Fibroblast of peridontal ligament (primary cell): ENCODE measurements around the gene PPP1R8.
"Not testable (repeated sequence)": the region's sequence is repeated elsewhere in the genome, so short reads cannot be mapped to it uniquely, and the experiment has no call there.

Source experiments
- DNase-seq: peaks from one replicate; pipeline ENCODE4 v3.0.0-alpha.2; 2010; ENCODE audit errors: extremely low read depth

PPP1R8 gene

DNA sequence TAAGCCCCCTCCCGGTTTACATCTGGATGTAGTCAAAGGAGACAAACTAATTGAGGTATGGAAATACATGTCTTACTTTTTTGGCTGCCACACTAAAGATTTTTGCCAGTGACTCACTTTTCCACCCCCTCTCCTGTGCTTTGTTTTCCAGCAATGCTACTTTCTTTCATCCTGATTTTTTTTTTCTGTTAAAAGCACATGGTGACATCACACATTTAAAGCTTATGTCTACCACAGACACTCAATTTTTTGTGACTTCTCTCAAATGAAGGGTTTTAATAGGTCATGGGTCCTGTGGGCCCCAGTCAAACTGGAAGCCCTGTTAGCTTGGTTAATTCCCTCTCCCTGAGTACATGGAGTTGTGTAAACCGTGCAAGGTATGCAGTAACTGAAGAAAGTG, 2.2 kb downstream of the PPP1R8 start:
- DNase-seq = peak; percentile 21

DNA sequence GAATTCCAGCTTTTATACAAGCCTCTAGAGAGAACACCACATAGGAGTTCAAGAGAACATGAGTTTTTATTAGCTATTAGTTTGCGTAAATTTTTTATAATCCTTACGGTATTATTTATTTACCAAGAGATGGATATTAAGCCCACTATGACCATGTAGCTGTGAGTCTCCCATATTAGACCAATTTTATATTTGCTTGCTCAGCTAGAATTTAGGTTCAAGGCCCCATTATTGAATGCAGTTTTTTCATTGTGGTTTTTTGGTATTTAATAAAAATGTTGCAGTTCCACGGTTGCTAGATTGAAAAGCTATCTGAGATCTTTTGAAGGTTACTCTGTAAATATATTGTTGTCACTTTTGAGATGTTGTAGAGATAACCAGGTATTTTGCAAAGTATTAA, 2.9 kb downstream of the PPP1R8 start:
- no peak for DNase-seq

DNA sequence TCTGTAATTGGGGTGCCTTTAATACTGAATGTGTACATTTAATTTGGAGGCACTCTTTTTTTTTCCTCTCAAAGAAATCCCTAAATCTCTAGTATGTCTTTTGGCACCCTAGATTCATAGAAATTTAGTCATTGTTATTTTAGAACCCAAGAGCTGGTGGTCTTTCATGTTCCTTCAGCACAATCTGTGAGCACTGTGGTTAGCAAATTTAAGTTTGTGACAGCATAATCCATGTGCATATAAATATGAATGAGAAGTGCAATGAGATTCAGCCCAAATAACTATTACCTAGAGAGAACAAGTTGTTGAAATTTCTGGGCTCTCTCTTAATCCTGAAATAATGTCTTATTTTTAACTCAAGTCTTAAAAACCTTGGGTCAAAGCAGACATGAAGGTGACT, 4.5 kb downstream of the PPP1R8 start:
- DNase-seq = no peak

DNA sequence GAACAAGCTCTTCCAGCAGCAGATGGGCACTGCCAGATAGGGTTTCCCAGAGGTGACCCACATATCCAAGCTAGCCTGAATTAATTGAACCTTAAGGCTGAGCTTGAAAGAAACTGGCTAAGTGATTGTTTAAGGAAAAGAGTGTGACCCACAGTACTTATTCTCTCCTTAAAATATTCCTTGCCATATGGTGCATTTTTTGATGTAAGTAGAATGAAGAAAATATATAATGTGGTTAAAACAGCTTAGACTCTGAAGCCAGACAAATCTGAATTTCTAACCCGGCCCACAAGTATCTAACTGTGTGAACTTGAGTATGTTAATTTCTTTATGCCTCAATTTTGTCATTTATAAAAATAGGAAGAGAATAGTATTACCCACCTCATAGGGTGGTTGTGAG, 4.9 kb downstream of the PPP1R8 start:
- DNase-seq = no peak

DNA sequence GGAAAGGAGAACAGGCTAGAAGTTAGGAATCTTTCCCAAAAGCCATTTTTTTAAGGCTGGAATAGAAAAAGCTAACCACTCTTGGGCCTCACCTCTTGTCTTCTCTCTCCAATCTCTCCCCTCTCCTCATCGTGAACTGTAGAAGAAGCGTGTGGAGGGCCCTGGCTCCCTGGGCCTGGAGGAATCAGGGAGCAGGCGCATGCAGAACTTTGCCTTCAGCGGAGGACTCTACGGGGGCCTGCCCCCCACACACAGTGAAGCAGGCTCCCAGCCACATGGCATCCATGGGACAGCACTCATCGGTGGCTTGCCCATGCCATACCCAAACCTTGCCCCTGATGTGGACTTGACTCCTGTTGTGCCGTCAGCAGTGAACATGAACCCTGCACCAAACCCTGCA, 19.4 kb downstream of the PPP1R8 start:
- no peak for DNase-seq

DNA sequence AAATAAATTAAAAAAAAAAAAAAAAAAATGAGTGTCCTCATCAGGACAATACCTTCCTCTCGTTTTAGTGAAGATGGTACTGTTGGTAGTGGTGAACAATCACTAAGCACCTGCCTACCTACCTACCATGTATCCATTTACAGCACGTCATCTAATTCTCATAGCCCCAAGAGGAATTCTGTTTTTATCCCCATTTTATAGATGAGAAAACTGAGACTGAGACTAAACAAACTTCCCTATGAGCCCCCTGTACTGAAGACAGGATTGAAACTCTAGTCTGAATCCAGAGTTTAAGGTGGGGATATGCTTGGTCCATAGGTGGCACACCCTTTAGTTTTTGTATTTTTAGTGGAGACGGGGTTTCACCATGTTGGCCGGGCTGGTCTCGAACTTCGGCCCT, 24.5 kb downstream of the PPP1R8 start:
- DNase-seq = no peak

DNA sequence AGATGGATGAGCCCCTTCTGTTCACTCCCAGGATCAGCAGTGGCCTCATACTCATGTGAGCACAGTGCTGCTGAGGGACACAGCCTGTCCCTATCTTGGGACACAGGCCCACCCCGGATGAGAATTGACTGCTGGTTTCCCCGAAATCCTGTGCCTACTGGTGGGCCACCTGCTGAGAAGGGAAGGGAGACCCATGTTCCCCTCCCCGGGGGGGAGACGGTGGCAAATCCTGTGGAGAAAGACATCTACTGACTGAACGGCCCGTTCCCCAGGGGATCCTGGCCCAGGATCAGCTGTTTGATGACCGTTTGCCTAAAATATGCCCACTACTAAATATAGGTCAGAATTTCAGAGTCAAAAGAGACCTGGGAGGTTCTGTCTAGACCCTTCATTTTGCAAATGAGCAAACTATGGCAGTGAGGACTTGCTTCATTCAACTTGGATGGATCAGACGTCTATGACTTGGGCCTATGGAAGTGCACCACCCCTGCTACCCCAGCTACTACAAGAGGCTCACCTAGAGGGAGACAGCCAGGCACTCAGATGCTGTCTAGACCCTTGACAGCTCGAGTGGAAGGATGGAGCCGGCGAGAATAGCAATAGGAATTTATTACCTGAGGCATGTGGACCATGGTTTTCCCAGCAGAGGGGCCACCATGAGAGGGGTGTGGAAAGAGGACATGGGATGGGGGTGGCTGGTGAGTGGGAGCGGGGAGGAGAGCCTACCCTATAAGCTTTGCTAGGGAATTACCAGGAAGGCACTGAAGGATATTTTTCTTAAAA, 26.2 kb downstream of the PPP1R8 start:
- DNase-seq = no peak

DNA sequence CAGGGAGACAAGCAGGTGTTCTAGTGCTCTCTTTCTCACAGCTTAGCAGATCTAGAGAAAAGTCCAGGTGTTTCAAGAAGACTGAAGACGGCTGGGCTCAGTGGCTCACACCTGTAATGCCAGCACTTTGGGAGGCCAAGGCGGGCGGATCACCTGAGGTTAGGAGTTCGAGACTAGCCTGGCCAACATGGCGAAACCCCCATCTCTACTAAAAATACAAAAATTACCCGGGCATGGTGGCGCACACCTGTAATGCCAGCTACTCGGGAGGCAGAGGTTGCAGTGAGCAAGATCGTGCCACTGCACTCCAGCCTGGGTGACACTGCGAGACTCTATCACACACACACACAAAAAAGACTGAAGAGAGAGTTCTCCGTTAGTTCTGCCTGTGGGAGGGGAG, 27.0 kb downstream of the PPP1R8 start:
- not testable (repeated sequence) for DNase-seq

DNA sequence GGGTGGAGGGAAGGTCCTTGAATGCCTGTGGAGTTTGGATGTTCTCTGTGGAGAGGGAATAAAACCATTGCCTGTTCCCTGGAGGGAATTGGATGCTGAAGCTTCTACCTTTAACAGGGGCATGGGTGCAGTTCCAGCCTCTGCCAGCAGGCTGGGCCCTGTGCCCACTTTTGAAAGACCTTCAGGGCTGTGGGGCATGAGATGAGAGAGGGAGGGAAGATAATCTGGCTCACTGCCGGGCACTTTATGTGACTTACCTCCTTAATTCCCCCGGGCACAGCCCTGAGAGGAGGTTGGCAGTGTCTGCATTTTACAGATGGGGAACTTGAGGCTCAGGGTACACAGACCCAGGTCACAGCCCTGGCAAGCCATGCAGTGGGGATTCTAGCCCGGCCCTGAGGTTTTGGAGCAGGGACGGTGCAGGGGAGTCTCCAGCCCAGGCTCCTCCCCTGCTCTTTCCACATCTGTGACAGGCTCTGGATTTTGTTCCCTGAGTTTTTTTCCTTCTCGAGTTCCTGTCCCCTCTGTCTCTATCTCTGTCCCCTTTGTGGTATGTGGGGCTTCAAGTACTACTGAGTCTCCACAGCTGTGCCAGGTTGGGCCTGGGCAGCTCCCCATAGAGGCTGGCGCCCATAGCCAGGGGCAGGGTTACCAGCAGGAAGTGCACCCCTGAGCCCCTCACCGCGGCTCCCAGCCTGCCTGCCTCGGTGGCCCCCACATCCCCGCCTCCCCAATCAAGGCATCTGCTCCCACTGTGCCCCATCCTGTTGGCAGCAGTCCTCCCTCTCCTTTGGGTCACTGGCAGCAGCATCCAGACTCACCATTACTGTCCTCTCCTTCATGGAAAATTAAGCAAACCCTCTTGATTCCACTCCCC, 27.7 kb downstream of the PPP1R8 start:
- peak; percentile 85 for DNase-seq

DNA sequence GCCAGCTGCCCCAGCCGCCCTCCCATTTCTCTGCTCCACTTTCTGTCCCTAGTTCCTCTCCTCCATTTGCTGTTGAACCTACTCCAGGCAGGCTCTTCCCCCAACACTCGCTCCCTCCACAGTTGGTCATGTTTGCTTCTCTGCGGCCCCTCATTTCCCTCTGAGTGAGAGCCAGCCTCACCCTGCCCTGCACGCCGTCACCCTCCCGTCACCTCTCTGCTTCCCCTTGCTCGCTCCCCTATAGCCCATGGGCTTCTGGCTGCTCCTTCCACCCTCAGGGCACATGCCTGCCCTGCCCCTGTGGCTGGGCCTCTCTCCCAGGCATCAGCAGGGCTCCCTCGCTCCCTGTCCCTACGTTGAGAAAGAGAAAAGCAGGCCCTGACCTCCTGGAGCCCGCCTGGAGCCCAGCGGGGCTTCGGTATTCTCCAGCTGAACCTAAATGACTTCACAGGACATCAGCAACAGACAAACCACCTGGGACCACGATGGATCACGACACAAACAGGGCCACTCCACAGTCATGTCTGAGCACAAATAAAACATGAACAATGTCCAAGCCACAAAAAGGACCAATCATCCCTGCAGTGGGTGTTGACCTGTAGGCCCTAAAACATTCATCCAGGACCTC, 28.5 kb downstream of the PPP1R8 start:
- DNase-seq = no peak

DNA sequence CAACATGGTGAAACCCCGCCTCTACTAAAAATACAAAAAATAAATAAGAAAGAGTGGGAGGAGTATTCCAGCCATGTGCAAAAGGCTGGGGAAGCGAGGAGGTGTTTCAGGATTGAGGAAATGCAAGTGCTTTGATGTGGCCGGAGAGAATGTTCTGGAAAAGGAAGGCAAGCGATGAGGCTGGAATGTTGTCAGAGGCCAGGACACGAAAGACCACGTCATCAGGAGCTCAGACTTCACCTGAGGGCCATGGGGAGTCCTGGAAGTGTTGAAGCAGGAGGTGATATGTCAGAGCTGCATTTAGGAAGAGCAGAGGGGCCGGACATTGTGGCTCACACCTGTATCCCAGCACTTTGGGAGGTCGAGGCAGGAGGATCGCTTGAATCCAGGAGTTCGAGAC, 30.9 kb downstream of the PPP1R8 start:
- no peak for DNase-seq

DNA sequence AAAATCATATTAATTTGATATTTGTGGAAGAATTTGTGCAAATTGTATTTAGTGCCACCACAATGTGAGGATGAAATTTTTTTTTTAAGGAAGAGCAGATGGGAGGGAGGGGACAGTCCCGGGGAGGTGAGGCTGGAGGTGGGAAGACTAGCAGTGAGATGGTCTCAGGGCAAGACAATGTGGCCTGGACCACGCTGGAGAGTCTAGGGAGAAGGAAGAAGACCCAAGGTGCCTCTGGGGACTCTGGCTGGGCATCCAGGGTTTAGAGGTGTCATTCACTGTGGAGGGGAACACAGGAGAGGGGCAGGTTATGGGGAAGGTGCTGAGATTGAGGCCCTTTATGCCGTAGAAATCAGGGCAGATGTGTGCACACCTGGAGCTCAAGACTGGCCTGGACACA, 31.4 kb downstream of the PPP1R8 start:
- DNase-seq = no peak

DNA sequence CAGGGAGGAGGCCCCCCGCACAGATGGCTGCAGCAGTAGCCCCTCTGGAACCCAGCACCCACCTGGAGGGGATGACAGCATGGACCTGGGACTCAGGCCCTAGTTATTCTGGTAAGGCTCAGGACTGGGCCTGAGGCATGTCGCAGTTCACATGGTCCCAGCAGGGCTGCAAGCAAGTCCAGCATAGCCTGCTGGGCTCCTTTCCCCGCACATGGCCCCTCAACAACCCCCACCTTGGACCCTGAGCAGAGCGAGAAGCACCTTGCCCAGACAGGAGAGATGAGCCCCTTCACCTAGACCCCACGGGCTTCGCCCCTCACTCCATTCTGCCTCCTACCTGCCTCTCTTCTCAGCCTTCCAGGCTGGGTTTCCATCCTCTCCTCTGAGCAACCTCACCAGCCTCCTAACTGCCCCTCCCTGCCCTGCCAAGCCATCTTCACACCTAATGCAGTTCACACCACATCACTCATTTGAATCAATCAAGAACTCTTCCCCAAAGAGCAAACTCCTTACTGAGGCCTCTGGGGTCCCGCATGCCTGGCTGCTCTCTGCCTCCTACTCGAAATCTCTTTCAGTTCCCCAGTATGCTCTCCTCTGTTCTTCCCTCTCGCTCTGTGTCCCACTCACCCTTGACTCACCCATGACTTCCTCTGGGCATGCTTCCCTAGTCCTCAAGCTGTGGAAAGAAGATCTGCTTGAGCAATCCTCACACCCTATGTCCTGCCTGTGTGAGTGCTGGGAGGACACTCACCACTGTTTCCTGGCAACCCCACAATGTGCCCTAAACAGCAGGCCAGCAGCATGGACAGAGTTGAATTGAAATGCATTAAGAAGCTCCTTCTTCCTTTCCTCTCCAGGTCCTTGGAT, 32.3 kb downstream of the PPP1R8 start:
- peak; percentile 99 for DNase-seq

DNA sequence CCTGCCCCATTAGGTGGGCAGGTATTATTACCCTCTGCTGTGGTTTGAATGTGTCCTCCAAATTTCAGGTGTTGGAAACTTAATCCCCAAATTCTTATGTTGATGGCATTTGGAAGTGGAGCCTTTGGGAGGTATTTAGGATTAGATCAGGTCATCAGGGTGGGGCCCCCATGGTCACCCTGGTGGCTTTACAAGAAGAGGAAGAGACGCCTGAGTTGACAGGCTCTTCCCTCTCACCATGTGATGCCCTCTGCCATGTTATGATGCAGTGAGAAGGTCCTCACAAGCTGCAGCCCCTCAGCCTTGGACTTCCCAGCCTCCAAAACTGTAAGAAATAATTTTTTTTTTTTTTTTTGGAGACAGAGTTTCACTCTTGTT, 32.9 kb downstream of the PPP1R8 start:
- no peak for DNase-seq

DNA sequence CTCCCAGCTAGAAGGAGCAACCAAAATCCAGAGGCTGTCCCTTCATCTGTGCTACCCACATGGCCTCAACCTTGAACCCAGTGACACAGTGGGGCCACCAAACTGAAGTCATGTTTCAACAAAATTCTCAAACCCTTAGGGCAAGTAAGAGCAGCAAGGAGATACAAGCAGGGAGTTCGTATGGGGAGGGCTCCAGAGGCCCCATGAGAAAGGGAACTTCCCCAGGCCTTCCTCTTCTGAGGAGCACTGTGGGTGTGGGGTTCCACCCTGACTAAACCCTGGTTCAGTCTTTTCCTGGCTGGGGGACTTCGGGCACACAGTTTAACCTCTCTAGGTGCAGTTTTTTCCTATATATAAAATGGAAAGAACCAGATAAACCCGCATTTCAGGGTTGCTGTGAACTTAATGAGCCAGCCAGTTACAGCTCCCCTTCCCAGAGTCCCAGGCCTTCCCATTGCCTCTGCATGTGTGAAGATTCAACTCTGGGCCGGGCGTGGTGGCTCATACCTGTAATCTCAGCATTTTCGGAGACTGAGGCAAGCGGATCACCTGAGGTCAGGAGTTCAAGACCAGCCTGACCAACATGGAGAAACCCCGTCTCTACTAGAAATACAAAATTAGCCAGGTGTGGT, 33.8 kb downstream of the PPP1R8 start:
- no peak for DNase-seq

DNA sequence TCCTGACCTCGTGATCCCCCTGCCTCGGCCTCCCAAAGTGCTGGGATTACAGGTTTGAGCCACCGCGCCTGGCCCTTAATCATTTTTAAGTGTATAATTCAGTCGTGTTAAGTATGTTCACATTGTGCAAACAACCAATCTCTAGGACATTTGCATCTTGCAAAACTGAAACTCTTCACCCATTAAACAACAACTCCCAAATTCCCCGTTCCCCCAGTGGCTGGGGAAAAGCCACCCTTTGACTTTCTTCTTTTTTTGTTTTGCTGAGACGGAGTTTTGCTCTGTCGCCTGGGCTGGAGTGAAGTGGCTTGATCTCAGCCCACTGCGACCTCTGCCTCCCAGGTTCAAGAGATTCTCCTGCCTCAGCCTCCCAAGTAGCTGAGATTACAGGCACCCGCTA, 35.2 kb downstream of the PPP1R8 start:
- DNase-seq = no peak

DNA sequence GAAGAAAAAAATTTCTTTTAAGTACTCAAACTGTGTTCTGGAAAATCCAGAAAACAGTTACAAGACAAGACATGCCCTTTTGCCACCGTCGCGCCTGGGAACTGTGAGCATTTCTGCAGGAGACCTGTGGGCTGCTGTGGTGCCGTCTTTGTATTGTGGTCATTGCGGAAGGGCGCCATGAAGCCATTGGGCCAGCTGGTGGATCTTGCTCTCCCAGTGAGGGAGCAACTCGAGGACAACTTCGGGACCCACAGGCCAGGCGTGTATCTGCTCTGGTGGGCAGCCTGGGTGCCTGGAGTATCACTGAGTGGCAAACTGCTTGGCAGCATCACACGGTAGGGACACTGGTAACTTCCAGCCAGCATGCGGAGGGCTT, 38.0 kb downstream of the PPP1R8 start:
- no peak for DNase-seq

DNA sequence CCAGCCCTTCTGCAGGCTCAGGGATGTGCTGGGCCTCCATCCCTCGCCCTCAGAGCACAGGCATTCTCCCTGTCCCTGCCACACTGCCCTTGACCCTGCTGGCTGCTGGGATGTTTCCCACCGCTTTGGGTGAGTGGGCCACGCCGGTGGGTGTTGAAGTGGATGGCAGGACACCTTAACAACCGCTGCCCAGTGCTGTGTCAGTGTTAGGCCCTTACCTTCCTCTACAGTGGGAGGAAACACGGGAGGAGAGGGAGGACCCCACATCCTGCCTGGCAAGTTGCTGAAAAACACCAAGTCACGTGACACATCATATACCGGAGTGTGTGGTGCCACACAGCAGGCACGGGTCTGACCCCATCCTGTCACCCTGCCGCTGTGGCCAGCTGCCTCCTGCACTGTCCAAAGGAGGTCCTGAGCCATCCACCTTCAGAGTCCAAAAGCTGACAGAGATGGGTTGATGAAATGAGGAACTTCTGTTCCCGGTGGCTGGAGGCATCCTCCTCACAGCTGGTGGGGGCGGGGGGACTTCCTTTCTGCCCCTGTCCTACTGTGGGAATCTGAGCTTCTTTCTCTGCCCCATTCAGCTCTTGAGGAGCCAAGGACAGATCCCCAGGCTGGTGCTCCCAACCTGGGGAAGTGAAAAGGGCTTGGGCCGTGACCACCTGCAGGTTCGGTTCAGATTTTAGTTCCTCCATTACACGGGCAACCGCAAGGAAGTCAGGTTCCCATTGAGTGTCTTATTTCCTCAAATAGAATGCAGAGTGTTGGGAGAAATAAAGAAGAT, 38.5 kb downstream of the PPP1R8 start:
- DNase-seq = no peak

DNA sequence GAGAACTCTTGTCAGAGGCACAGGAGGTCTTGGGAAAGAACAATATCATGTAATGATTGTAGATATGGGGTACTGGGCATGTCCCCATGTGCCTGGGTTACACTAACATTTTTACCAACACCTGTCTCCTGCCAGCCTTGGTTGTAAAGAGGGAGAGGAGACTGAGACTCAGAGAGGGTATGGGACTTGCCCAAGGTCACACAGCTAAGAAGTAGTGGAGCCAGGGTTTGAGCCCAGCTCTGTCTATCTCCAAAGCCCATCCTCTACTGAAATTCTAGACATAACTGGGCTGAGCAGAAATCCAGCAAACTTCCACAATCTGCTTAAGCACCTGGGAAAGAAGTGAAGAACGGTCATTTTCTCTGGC, 39.1 kb downstream of the PPP1R8 start:
- no peak for DNase-seq

DNA sequence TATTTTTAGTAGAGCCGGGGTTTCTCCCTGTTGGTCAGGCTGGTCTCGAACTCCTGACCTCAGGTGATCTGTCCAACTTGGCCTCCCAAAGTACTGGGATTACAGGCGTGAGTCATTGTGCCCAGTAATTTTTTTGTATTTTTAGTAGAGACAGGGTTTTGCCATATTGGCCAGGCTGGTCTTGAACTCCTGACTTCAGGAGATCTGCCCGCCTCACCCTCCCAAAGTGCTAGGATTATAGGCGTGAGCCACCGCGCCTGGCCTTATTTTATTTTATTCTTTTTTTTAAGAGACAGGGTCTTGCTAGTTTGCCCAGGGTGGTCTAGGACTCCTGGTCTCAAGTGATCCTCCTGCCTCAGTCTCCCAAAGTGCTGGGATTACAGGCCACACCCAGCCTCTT, 40.5 kb downstream of the PPP1R8 start:
- not testable (repeated sequence) for DNase-seq
